ENCODE measurements around the gene ULK4.
"Not testable (repeated sequence)": the region's sequence is repeated elsewhere in the genome, so short reads cannot be mapped to it uniquely, and the experiment has no call there.

ULK4 gene

GRCh38 chr3:41769106-41769505 lies 192.8 kb downstream of the ULK4 start:
- no peak for DNase-seq (ENCODE audit: low read depth in 2 of 2, low spot score in 1 of 2)

DNA sequence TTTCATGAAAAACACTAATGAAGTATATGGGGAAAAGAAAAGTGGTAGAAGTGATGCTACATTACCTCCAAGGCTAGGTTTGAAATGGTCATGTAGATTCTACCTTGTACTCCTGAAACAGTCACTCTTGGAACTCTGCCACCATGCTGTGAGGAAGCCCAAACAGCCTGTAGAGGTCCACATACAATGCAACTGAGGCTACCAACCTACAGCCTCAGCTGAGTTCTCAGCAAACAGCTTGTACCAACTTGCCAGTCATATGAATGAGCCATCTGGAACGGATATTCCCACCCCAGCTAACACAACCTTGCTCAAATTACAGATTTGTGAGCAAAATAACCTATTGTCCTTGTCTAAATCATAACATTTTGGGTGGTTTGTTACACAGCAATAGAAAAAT lies 193.5 kb downstream of the ULK4 start:
- DNase-seq (ENCODE audit: low read depth in 2 of 2, low spot score in 1 of 2): no peak

GRCh38 chr3:41762867-41763266 lies 199.0 kb downstream of the ULK4 start:
- DNase-seq (ENCODE audit: low read depth in 2 of 2, low spot score in 1 of 2): not testable (repeated sequence)

DNA sequence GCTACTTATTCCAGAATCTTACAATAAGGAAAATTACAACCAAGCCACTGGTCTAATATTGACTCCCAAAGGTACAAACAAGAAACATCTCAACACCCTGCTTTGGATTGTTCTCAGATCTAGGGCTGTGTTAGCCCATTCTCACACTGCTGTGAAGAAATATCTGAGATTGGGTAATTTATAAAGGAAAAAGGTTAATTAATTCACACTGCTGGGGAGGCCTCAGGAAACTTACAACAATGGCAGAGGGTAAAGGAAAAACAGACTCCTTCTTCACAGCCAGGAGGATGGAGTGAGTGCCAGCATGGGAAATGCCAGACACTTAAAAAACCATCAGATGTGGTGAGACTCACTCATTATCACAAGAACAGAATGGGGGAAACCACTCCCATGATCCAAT lies 208.3 kb downstream of the ULK4 start:
- DNase-seq (ENCODE audit: low read depth in 2 of 2, low spot score in 1 of 2): no peak

DNA sequence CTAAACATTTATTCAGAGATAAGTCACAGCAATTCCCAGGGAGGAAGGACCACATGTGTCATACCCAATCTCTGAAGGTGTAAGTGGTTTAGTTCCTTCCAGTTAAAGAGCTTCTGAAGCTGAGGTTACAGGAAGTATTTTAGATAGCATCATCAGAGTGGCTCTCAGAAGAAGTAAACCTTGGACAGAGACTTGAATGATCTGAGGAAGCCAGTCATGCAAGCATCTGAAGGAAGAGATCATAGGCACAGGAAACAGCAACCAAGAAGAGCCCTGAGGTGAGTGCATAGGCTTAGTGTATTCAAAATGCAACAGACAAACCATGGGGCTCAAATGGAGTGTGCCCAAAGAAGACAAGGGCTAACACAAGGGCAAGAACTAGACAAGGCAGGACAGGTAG lies 210.3 kb downstream of the ULK4 start:
- no peak for DNase-seq (ENCODE audit: low read depth in 2 of 2, low spot score in 1 of 2)

DNA sequence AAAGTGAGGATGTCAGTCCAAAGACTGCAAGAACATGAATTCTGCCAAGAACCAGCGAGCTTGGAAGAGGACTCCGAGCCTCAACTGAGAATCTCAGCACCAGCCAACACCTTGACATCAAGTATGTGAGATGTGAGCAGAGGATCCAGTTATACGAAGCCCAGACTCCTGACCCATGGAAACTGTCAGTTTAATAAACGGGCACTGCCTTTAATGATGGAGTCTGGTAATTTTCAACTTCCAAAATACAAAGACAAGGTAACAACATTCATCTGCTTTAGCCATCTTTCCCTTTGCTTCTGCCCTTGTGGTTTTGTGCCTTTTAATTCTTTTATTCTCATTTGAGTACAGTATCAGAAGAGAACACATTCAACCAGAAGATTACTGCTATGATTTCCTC lies 211.9 kb downstream of the ULK4 start:
- no peak for DNase-seq (ENCODE audit: low read depth in 2 of 2, low spot score in 1 of 2)

- no peak for DNase-seq (ENCODE audit: low read depth in 2 of 2, low spot score in 1 of 2)
Measured at GRCh38 chr3:41746215-41746614, 215.7 kb downstream of the ULK4 start.

GRCh38 chr3:41742121-41742520 lies 219.8 kb downstream of the ULK4 start:
- no peak for DNase-seq (ENCODE audit: low read depth in 2 of 2, low spot score in 1 of 2)

- DNase-seq (ENCODE audit: low read depth in 2 of 2, low spot score in 1 of 2): no peak
Measured at GRCh38 chr3:41740374-41740886, 221.5 kb downstream of the ULK4 start.

DNA sequence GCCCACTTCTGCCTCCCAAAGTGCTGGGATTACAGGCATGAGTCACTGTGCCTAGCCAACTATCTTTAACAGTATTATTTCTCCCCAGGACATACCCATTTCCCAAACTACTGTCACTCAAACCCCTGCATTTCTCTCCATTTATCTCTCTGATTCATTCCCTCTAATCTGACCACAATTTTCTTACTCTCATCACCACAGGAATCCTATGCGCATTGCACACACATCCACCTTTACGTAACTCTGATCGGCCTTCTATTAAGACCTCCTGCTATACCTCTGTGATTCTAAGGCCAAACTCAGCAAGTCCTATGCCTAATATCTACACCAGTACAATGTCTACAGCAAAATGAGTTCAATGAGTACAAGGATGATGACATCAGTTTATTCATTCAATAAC lies 235.0 kb downstream of the ULK4 start:
- DNase-seq (ENCODE audit: low read depth in 2 of 2, low spot score in 1 of 2): no peak

DNA sequence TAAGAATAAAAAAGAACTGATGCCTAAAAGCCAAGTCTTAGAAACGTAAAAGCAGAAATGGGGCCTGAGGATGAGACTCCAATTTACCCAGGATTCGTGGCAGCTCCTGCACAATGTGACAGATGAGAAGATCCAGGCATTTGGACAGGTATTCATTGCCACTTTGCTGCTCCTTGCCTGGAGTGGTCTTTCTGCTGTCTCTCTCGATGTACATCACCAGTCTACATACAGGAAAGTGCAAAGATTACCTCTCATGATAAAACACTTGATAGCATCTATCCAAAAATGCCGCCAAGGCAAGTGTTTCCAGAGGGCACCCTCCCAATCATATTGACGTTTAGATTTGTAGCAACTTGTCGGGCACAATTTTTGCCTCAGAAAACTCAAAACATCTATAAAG lies 244.3 kb downstream of the ULK4 start:
- DNase-seq (ENCODE audit: low read depth in 2 of 2, low spot score in 1 of 2): no peak

GRCh38 chr3:41716471-41716870 lies 245.4 kb downstream of the ULK4 start:
- no peak for DNase-seq (ENCODE audit: low read depth in 2 of 2, low spot score in 1 of 2)

- DNase-seq (ENCODE audit: low read depth in 2 of 2, low spot score in 1 of 2): no peak
Measured at GRCh38 chr3:41715376-41715775, 246.5 kb downstream of the ULK4 start.

DNA sequence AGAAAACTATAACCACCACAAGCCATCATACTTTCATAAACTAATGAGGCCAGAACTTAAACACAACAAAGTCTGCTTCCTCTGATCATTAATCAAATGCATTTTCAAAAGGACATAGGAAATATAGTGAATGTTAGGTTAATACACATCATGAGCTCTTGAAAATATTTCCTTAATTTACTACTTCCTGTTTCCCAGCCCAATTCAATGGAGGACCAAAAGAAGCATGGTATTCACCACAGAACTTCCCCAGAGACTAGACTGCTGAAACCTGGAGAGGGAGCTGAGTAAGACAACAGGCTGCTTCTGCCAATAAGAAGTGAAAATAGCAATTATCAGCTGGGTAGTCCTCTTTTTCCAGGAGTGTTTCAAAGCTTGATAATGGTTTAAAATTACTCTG lies 250.3 kb downstream of the ULK4 start:
- DNase-seq (ENCODE audit: low read depth in 2 of 2, low spot score in 1 of 2): no peak

- DNase-seq (ENCODE audit: low read depth in 2 of 2, low spot score in 1 of 2): no peak
Measured at GRCh38 chr3:41710646-41711388, 251.1 kb downstream of the ULK4 start.

- not testable (repeated sequence) for DNase-seq (ENCODE audit: low read depth in 2 of 2, low spot score in 1 of 2)
Measured at GRCh38 chr3:41709213-41709612, 252.7 kb downstream of the ULK4 start.

DNA sequence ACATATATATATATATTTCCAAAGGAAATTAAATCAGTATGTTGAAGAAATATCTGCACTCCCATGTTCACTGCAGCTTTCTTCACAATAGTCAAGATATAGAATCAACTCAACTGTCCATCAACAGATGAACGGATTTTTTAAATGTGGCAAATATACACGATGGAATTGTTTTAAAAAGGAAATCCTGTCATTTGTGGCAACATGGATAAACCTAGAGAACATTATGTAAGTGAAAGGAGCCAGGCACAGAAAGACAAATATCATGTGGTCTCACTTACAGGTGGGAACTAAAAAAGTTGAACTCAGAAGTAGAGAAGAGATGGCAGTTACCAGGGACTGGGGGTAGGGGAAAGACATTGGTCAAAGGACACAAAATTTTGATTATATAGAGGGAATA lies 253.7 kb downstream of the ULK4 start:
- DNase-seq (ENCODE audit: low read depth in 2 of 2, low spot score in 1 of 2): no peak

GRCh38 chr3:41705893-41706292 lies 256.0 kb downstream of the ULK4 start:
- DNase-seq (ENCODE audit: low read depth in 2 of 2, low spot score in 1 of 2): no peak

DNA sequence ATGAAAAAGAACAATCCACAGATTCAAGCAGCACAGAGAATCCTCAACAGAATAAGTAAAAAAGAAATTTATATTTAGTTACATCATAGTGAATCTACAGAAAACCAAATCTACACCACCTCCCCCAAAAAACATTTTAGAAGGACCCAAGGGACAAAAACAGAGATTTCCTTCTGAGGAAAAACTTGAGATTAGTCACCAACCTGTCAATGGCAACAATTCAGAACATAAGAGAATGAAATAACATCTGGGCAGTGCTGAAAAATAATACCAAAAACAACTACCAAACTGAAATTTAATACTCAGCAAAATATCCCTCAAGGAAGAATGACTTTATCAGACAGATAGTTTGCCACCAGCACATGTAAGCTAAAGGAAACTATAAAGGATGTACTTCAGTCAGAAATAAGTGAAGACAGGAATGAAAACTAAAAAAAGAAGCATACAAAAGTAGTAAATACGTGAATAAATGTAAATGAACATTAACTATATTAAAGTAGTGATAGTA lies 260.7 kb downstream of the ULK4 start:
- DNase-seq (ENCODE audit: low read depth in 2 of 2, low spot score in 1 of 2): no peak

DNA sequence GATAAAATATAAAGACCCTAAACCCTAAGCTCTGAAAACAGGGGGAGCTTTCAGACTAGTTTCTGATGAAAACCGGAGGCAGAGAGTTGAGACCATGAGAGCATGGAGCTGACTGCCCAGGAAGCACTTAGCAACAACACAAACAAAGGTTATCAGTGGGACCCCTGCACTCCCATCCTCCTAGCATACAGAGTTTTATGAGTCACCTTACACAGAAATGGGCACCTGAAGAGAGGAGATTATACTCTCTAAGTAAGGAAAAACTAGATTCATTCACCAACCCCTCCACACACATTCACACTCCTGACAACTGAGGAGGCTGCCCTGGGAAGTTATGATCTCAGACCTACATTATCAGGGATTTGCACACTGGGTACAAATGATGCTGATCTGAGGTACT lies 261.7 kb downstream of the ULK4 start:
- DNase-seq (ENCODE audit: low read depth in 2 of 2, low spot score in 1 of 2): no peak

DNA sequence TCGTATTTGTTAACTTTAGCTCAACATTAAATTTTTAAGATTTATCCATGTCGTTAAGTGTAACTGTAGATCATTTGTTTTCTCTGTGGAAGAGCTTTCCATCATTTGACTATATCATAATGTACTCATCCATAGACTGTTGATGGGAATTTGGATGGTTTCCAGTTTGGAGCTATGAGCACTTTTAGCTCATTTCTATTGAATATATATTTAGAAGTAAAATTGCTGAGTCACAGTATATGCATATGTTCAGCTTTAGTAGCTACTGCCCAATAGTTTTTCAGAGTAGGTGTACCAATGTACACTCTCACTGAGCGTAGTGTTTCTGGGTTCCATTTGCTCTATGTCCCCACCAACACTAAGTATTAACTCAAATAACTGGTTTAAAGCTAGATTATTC lies 263.0 kb downstream of the ULK4 start:
- no peak for DNase-seq (ENCODE audit: low read depth in 2 of 2, low spot score in 1 of 2)

GRCh38 chr3:41697702-41698101 lies 264.2 kb downstream of the ULK4 start:
- no peak for DNase-seq (ENCODE audit: low read depth in 2 of 2, low spot score in 1 of 2)

DNA sequence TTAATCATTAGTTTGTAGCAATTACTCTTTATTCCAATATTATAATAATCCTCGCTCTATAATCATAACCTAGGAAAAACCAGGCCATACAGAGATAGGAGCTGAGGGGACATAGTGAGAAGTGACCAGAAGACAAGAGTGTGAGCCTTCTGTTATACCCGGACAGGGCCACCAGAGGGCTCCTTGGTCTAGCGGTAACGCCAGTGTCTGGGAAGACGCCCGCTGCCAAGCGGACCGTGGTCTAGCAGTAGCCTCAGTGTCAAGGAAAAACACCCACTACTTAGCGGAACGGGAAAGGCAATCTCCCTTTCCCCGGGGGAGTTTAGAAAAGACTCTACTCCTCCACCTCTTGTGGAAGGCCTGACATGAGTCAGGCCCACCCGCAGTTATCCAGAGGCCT lies 266.1 kb downstream of the ULK4 start:
- DNase-seq (ENCODE audit: low read depth in 2 of 2, low spot score in 1 of 2): not testable (repeated sequence)

Measured in stimulated activated CD8-positive, alpha-beta memory T cell treated with anti-CD3 and anti-CD28 coated beads, Interleukin-4, amount 100 ng/mL, for 4 hours (primary cell).